EH (cell line): ENCODE measurements around the gene ZNF598.

Experiments
- DNase-seq: peaks from one replicate; pipeline ENCODE4 v3.0.0-alpha.2; 2015; ENCODE audit warnings: low read depth

The ZNF598 gene

DNA sequence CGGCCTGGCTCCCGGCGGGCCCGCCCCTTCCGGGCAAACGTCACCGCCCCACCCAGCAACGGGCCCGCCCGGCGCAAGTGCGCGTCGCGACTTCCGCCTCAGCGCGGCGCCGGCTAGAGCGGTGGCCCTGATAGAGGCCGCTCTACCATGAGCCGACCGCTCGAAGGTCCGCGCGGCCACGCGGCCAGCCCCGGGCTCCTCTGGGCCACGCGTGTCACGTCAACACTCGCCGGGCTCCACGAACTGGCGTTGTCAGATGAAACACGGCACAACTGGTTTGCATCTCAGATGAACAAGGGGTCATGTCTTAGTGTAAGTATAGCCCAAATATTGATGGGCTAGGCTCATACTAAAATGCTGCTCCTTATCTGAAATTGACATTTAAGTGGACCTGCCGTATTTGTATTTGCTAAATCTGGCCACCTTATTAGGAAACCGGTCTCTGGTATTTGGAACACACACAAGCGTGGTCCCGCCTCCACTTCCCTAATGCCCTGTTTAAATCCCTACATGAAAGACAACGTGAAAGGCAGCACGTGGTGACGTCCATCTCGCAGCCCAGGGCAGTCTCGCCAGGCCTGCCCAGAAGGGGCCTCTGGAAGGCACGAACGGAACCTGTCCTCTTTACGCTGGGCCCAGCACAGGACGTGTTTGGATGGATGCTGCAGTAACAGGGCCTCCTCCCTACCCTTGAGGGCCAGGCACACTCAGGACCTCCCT lies at the start of gene ZNF598:
TSS of gene ZNF598 (minus strand) at position 31 of the 720 bp plus-strand sequence.
- DNase-seq = peak; percentile 87

GRCh38 chr16:2058872-2059271 lies 49.3 kb upstream of the ZNF598 start:
- DNase-seq = no peak

GRCh38 chr16:2058420-2058819 lies 48.8 kb upstream of the ZNF598 start:
- DNase-seq = no peak

- DNase-seq = no peak
Observed at GRCh38 chr16:2057438-2057837, 47.8 kb upstream of the ZNF598 start.

GRCh38 chr16:2056681-2057407 lies 47.2 kb upstream of the ZNF598 start:
- peak; percentile 15 for DNase-seq

- peak; percentile 35 for DNase-seq
Observed at GRCh38 chr16:2056077-2056476, 46.5 kb upstream of the ZNF598 start.

DNA sequence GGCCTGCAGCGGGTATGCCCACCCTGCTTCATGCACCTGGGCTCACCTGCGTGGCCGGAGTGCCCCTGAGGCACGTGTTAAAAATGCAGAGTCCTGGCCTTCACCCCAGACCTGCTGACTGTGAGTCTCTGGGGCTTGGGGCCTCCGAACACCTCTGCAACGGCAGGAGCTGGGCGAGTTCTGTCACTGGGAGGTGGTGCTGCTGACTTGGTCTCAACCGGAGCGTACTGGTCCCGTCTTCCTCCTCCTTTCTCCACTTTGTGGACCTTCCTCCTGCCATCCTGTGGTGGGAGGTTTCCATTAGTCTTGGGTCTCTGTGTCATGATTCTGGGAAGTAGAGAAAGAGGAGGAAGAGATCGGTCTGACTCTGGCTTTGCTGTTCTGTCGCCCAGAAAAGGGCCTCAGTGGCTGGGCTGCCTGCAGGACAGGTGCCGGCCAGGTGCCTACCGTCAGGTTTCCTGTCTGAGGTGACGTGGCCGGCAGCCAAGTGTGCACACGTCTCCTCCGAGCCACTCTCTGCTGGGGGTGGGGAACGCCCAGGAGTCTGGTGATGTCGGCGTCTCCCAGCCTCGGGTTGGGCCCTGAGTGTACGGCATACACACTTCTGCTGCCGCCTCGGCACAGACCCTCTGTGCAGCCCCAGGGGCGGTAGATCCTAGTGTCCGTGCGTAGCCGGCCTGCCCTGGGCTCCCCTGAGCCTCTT lies 45.1 kb upstream of the ZNF598 start:
- DNase-seq = no peak

- no peak for DNase-seq
Observed at GRCh38 chr16:2053897-2054296, 44.3 kb upstream of the ZNF598 start.

- DNase-seq = no peak
Observed at GRCh38 chr16:2053211-2053610, 43.6 kb upstream of the ZNF598 start.

- DNase-seq = no peak
Observed at GRCh38 chr16:2048116-2048543, 38.5 kb upstream of the ZNF598 start.

DNA sequence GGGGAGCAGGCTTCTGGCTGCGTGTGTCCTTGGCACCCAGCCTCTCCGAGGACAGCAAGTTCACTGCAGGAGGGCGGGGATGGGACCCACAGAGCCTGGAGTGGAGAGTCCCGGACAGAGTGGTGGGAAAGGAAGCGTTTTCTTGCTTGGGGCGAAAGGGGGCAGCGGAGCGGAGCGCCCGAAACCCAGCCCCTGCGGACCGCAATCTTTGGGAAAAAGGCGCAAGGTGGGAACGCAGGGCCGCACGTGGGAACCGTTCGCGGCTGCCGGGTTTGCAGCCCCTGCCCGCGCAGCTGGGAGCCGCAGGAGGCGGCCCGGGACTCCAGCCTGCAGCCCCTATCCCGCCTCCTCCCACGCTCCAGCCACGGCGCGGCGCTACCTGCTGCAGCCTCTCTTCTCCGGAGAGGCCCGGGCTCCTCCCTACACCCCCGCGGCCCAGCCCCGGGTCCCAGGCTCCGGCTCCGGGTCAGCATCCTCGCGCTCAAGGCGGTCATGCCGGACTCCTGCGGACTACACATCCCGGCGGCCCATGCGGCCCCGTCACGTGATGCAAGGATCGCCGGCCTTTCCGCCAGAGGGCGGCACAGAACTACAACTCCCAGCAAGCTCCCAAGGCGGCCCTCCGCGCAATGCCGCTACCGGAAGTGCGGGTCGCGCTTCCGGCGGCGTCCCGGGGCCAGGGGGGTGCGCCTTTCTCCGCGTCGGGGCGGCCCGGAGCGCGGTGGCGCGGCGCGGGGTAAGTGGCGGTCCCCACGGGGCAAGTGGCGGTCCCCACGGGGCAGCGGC lies 37.9 kb upstream of the ZNF598 start, which contains the start of the genes NTHL1 and TSC2:
TSS of gene NTHL1 (minus strand) at position 505 of the 786 bp plus-strand sequence. CDS start at position 494, 11 bp downstream.
TSS of gene TSC2 (plus strand) at position 656 of the 786 bp plus-strand sequence. CDS start 631 bp downstream, outside the sequence.
- DNase-seq = peak; percentile 96

- DNase-seq = no peak
Observed at GRCh38 chr16:2046893-2047329, 37.3 kb upstream of the ZNF598 start.

GRCh38 chr16:2045965-2046892 lies 36.6 kb upstream of the ZNF598 start:
- no peak for DNase-seq

DNA sequence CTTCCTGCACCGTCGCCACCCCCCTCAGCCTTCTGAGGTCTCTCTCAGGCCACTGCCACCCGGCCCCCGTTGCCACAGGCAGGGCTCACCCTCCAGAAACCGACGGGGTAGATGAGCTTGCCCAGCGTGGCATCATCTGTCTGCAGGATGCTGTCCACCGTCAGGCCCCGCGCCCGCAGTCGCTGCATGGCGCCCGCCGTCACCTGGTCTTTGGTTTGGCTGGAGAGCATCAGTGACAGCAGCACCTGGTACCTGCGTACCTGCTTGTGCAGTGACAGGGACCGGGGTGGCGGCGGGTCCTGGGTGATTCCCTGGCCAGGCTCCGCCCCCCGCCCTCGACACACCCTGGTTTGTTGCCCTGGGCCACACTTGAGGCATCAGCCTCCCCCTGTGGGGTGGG lies 34.9 kb upstream of the ZNF598 start:
- DNase-seq = no peak

DNA sequence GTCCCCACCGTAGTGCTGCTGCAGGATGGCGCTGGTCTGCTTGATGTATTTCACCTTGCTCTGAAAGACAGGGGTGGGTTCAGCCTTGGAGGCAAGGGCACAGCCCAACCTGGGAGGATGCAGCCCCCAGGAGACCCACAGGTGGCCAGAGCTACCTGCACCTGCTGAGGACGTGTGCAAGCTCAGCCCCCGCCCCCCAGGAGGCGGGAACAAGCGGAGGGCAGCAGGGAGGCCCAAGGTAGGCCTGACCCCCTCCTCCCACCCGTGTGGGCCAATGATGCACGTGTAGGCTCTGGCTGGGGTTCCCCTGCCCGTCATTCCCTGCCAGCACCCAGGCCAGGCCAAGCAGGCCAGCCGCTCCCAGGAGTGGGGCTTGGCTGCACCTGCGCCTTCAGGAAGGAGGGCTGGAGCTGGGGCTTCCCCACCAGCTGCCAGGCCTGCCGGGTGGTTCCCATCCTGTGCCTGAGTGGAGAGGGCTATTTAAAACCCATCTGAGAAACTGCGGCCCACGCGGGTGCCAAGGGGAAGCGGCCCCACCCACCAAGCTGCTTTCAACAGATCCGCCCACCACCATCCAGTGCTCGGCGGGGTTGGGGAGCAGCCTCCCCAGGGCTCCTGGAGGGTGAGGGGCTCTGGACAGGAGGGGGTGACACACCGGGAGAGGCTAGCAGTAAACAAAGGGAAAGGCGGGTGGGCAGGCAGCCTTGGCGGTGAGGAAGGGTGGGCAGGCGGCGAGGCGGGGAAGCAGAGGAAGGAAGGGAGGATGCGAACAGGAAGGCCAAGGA lies 34.2 kb upstream of the ZNF598 start:
- DNase-seq = no peak

- DNase-seq = no peak
Observed at GRCh38 chr16:2042986-2043666, 33.5 kb upstream of the ZNF598 start.

DNA sequence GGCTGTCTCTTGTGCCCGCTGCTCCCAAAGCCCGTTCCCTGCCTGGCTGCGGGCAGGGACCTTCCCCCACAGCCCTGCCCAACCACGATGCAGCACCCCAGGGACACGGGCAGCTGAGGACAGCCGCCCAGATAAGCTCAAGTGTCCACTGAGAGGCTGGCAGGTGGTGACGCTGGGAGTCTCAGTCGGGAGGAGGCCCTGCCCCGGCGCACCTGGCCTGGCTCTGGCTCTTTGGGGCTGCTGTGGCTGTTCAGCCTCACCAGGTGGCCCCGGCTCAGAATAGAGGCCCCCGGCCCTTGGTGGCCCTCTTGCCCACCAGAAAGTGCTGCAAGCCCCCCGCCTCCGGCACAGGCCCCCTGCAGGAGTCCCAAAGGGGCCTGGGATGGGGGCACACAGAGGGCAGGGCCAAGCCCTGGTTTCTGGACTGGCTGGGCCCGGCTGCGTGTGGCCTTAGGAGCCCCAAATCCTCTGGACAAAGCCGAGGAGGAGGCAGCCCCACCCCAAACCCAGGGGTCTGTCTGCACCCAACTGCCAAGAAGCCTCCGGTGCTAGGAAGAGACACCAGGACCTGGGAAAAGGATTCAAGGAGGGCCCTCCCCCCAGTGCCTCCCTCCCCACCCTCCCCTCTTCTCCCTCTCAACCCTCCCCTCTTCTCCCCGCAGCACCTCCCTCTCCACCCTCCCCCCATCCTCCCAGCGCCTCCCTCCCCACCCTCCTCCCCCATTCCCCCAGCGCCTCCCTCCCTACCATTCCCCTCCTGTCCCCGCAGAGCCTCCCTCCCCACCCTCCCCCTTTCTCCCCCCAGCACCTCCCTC lies 32.8 kb upstream of the ZNF598 start:
- no peak for DNase-seq

DNA sequence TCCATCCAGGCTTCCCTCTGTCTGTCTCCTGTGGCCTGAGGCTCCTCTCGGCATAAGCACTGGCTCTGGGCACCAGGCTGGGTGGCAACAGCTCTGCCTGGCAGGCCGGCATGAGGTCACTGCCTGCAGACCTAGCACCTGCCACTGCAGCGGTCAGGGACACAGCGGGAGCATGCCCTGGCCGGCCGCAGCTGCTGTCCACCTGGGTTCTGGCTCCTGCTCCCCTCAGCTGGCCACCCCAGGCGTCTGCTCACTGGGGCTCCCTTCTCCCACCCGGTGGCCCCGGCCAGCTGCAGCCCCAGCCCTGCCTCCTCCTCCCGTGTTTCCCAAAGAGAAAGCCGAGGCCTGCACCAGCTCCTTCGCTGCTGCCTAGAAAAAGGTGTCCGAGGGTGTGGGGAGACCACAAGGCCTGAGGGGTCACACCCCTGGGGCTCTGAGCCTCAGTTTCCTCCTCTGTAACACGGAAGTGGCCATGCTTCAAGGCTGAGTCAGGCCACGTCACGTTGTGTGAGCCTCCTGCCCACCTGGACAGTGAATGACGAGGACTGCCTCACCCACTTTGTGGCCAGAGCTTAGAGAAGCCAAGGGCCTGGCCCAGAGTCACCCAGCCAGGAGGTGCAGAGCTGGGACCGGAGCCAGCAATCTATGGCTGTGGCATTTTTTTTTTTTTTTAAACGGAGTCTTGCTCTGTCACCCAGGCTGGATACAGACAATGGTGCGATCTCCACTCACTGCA lies 31.3 kb upstream of the ZNF598 start:
- DNase-seq = peak; percentile 43
